K562 (cell line): ENCODE data around the gene CDC42BPB. TPM values are rescaled to one million over a fixed set of nuclear protein-coding genes. Genes with fewer than 3 reads are reported as not detected.

Experiments used
- BRD9 ChIP-seq: fragments of 450-650 bp; IDR thresholded peaks from 2 replicates; pipeline ENCODE4 v1.6.1; 2018; ENCODE audit warnings: low read depth; ENCODE audit not compliant: partially characterized antibody
- CCAR2 ChIP-seq: fragments of 200-400 bp; formaldehyde crosslinking; IDR thresholded peaks from 2 replicates; pipeline ENCODE4 v1.6.1; 2017; ENCODE audit warnings: mild to moderate bottlenecking, low read depth, low read length
- EGR1 ChIP-seq: fragments of 450-650 bp; conservative IDR thresholded peaks from 2 replicates; pipeline ENCODE4 v1.6.1; 2017; ENCODE audit warnings: mild to moderate bottlenecking
- HDAC8 ChIP-seq: fragments of 450-650 bp; IDR thresholded peaks from 2 replicates; pipeline ENCODE4 v1.6.1; 2016; ENCODE audit warnings: mild to moderate bottlenecking, missing genetic modification characterization, moderate library complexity, missing compliant biosample characterization
- MEF2D ChIP-seq: conservative IDR thresholded peaks from 2 replicates; pipeline ENCODE4 v1.6.1; 2016; ENCODE audit warnings: low read depth, missing genetic modification characterization, missing compliant biosample characterization
- MYNN ChIP-seq, 2 experiments: sonication (generic); formaldehyde crosslinking in 1 of 2; IDR thresholded peaks; 2 replicates each; pipeline versions ENCODE4 v1.5.0 to v1.6.1; 2016 to 2020; ENCODE audit warnings: antibody characterized with exemption in 1 of 2, missing genetic modification reagents in 1 of 2
- PRMT5 ChIP-seq: sonication (generic); formaldehyde crosslinking; IDR thresholded peaks from 2 replicates; pipeline ENCODE4 v1.5.0; 2020; ENCODE audit warnings: missing genetic modification reagents
- PTBP1 ChIP-seq: fragments of 200-400 bp; formaldehyde crosslinking; IDR thresholded peaks from 2 replicates; pipeline ENCODE4 v1.6.1; 2017; ENCODE audit warnings: low read depth, low read length
- RBBP5 ChIP-seq: fragments of 200-600 bp; sonication (generic); IDR thresholded peaks from 2 replicates; pipeline ENCODE4 v1.6.1; 2012; ENCODE audit warnings: borderline replicate concordance, mild to moderate bottlenecking, low read length, control low read depth, inconsistent platforms; ENCODE audit not compliant: insufficient read depth, poor library complexity, severe bottlenecking
- SMAD1 ChIP-seq: fragments of 150-350 bp; IDR thresholded peaks from 2 replicates; pipeline ENCODE4 v1.6.1; 2014; ENCODE audit warnings: low read length, low read depth; ENCODE audit not compliant: partially characterized antibody
- SMAD4 ChIP-seq: fragments of 250-450 bp; sonication (Bioruptor Pico); conservative IDR thresholded peaks from 2 replicates; pipeline ENCODE4 v1.8.0; 2021; ENCODE audit warnings: inconsistent platforms, mild to moderate bottlenecking, moderate library complexity
- polyA plus RNA-seq, 8 experiments: library from polyadenylated mRNA; depleted of rRNA in 4 of 8; stranded (reverse) in 5 of 8; unstranded in 3 of 8; fragments of >200 nt; fragmentation: Nextera tagmentation in 2 of 8; fragmentation: Illumina TruSeq in 1 of 8; extraction: Ambion mirVana in 2 of 8; extraction: Trizol in 1 of 8; gene quantifications; 2 replicates each; pipeline versions ENCODE4 v1.2.1 to v1.2.3, GENCODE V29; 2011 to 2014; ENCODE audit warnings: inconsistent platforms in 1 of 8, missing spikeins in 1 of 8
- total RNA-seq, 7 experiments: library from RNA; depleted of rRNA in 6 of 7; stranded (reverse); fragments of >200 nt in 6 of 7; fragmentation: Illumina TruSeq in 2 of 7; extraction: Trizol in 2 of 7; gene quantifications; 2 replicates each; pipeline versions ENCODE4 v1.2.1 to v1.2.3, GENCODE V29; 2011 to 2021; ENCODE audit warnings: low replicate concordance in 1 of 7
- TF ChIP-seq, protein P1 (sequence below): IDR thresholded peaks from 2 replicates; pipeline ENCODE4 v1.6.1; 2012; ENCODE audit warnings: low read depth, low read length, improper control_type of control experiment, borderline replicate concordance

CDC42BPB gene
- total and polyA plus RNA-seq, 9 of the 15 experiments (the other 6 are each of a cell fraction or from before 2014, with no cell fraction given), result 0.07 to 24.3 (median 12.6) TPM

DNA sequence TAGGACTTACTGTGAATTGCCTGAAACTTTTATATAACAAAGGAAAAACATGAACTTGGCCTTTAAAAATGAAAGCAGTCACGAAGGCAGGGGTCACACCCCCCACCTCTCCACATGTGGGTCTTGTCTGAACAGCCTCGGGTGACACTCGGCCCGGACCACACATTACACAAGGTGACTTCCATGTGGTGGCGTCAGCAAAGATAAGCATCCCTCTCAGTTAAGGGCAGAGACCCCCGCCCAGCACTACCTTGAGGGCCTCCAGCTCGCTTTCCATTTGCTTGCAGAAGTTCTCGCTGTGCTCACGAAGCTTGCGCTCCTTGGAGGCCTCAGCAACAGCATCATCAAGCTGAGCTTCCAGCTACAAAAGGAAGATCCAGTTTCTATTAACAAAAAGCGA lies 87.4 kb downstream of the CDC42BPB start (continued):
- TF ChIP-seq MYNN (IDR thresholded peaks at IDR 0.05), result no peak
- no peak for TF ChIP-seq MYNN (CRISPR knock-in tag; IDR thresholded peaks at IDR 0.05)
- TF ChIP-seq BRD9, result no peak
- no peak for TF ChIP-seq SMAD1
- TF ChIP-seq EGR1, result no peak
- no peak for TF ChIP-seq HDAC8 (tag)
- no peak for TF ChIP-seq PRMT5 (CRISPR knock-in tag)
- TF ChIP-seq SMAD4, result no peak
- TF ChIP-seq RBBP5, result no peak
- TF ChIP-seq CCAR2, result no peak
- no peak for TF ChIP-seq MEF2D (tag)
- no peak for TF ChIP-seq PTBP1
- TF ChIP-seq, protein P1, sequence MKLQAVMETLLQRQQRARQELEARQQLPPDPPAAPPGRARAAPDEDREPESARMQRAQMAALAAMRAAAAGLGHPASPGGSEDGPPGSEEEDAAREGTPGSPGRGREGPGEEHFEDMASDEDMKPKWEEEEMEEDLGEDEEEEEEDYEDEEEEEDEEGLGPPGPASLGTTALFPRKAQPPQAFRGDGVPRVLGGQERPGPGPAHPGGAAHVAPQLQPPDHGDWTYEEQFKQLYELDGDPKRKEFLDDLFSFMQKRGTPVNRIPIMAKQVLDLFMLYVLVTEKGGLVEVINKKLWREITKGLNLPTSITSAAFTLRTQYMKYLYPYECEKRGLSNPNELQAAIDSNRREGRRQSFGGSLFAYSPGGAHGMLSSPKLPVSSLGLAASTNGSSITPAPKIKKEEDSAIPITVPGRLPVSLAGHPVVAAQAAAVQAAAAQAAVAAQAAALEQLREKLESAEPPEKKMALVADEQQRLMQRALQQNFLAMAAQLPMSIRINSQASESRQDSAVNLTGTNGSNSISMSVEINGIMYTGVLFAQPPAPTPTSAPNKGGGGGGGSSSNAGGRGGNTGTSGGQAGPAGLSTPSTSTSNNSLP, result no peak
